Measurements from ENCODE around the gene PDE8A. TPM values are rescaled to one million over a fixed set of nuclear protein-coding genes. Genes with fewer than 3 reads are reported as not detected.

PDE8A gene
- total RNA-seq, 2 experiments from 2014 or later = 28.3 to 32.3 TPM

DNA sequence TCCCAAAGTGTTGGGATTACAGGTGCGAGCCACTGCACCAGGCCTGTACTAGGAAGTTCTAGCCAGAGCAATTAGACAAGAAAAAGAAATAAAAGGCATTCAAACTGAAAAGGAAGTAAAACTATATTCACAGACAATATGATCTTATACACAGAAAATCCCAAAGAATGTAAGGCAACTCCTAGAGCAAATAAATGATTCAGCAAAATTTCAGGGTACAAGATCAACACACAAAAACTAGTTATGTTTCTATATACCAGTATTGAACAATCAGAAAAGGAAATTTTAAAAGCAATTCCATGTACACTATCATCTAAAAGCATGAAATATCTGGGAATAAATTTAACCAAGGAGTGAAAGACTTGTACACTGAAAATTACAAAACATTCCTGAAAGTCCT, 180.6 kb downstream of the PDE8A start:
- Histone ChIP-seq H3K9me2 (ENCODE audit: insufficient read depth, low read length) (no peaks in the 10 kb centered on the region), H3K4me1 (ENCODE audit: insufficient read depth, low read length, poor library complexity, severe bottlenecking) (no peaks in the 10 kb centered on the region), H3K4me2 (ENCODE audit: low read length) (no peak overlapping the region), H2AFZ (ENCODE audit: low read length) (no peak overlapping the region), H4K20me1 (ENCODE audit: insufficient read depth, low read length) (no peaks in the 10 kb centered on the region), H3K79me2 (ENCODE audit: insufficient read depth, low read depth, low read length) (no peaks in the 10 kb centered on the region), H3K9me3 (ENCODE audit: low read length) (no peaks in the 10 kb centered on the region), H3K36me3 (ENCODE audit: insufficient read depth, low read length) (no peaks in the 10 kb centered on the region), H3K4me3 (ENCODE audit: low read depth, low read length, poor library complexity, severe bottlenecking) (no peak overlapping the region), H3K27ac (ENCODE audit: low read depth, low read length, poor library complexity, severe bottlenecking) (no peak overlapping the region)
- CTCF ChIA-PET (ENCODE audit: unreplicated experiment) = no interaction called here
- TF ChIP-seq, protein P1, sequence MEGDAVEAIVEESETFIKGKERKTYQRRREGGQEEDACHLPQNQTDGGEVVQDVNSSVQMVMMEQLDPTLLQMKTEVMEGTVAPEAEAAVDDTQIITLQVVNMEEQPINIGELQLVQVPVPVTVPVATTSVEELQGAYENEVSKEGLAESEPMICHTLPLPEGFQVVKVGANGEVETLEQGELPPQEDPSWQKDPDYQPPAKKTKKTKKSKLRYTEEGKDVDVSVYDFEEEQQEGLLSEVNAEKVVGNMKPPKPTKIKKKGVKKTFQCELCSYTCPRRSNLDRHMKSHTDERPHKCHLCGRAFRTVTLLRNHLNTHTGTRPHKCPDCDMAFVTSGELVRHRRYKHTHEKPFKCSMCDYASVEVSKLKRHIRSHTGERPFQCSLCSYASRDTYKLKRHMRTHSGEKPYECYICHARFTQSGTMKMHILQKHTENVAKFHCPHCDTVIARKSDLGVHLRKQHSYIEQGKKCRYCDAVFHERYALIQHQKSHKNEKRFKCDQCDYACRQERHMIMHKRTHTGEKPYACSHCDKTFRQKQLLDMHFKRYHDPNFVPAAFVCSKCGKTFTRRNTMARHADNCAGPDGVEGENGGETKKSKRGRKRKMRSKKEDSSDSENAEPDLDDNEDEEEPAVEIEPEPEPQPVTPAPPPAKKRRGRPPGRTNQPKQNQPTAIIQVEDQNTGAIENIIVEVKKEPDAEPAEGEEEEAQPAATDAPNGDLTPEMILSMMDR (conservative IDR thresholded peaks at IDR 0.05; ENCODE audit: low read length) = no peak
- TF ChIP-seq EZH2phosphoT487 (IDR thresholded peaks at IDR 0.05; ENCODE audit: borderline replicate concordance, low read depth, low read length) = no peak
- POLR2A ChIA-PET = interaction anchor here (0.9 kb wide), 1 partner anchor 76 kb away, joined by 3 read pairs; no protein-coding TSS in a partner anchor
- no peak for DNase-seq (ENCODE audit: low spot score)
- intact Hi-C loops (cut with micrococcal nuclease; ENCODE audit: unreplicated experiment) = loop anchor here (10.0 kb wide), 2 partner anchors 317 to 577 kb away; no protein-coding TSS in a partner anchor
- no TSS peak for BruUV-seq (replicated peaks)

DNA sequence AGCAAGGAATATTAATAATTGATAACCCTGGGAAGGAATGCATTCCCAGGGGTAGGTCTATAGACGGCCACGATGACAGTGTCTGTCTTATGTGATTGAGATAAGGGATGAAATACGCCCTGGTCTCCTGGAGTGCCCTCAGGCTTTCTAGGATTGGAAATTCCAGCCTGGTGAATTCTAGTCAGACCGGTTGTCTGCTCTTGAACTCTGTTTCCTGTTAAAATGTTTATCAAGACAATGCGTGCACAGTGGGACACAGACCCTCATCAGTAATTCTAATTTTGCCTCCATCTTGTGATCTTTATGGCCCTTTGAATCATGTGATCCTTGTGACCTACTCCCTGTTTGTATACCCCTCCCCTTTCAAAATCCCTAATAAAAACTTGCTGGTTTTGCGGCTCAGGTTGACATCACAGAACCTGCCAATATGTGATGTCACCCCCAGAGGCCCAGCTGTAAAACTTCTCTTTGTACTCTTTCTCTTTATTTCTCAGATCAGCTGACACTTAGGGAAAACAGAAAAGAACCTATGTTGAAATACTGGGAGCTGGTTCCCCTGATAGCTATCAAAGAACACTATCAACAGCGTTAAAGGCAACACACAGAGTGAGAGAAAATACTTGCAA, 183.3 kb downstream of the PDE8A start:
- no peak for TF ChIP-seq EZH2phosphoT487 (IDR thresholded peaks at IDR 0.05; ENCODE audit: borderline replicate concordance, low read depth, low read length)
- TF ChIP-seq, protein P1 (conservative IDR thresholded peaks at IDR 0.05; ENCODE audit: low read length) = no peak
- Histone ChIP-seq H3K4me1 (ENCODE audit: insufficient read depth, low read length, poor library complexity, severe bottlenecking) (no peaks in the 10 kb centered on the region), H3K9me2 (ENCODE audit: insufficient read depth, low read length) (no peaks in the 10 kb centered on the region), H3K79me2 (ENCODE audit: insufficient read depth, low read depth, low read length) (no peaks in the 10 kb centered on the region), H2AFZ (ENCODE audit: low read length) (no peak overlapping the region), H4K20me1 (ENCODE audit: insufficient read depth, low read length) (no peaks in the 10 kb centered on the region), H3K4me2 (ENCODE audit: low read length) (no peak overlapping the region), H3K27ac (ENCODE audit: low read depth, low read length, poor library complexity, severe bottlenecking) (no peak overlapping the region), H3K36me3 (ENCODE audit: insufficient read depth, low read length) (no peaks in the 10 kb centered on the region), H3K9me3 (ENCODE audit: low read length) (no peaks in the 10 kb centered on the region), H3K4me3 (ENCODE audit: low read depth, low read length, poor library complexity, severe bottlenecking) (no peak overlapping the region)
- no TSS peak for BruUV-seq (replicated peaks)
- intact Hi-C loops (cut with micrococcal nuclease; ENCODE audit: unreplicated experiment) = loop anchor here (10.0 kb wide), 2 partner anchors 320 to 580 kb away; no protein-coding TSS in a partner anchor
- DNase-seq (ENCODE audit: low spot score) = no peak
- ChIA-PET POLR2A (no interaction called here), CTCF (ENCODE audit: unreplicated experiment) (no interaction called here)

DNA sequence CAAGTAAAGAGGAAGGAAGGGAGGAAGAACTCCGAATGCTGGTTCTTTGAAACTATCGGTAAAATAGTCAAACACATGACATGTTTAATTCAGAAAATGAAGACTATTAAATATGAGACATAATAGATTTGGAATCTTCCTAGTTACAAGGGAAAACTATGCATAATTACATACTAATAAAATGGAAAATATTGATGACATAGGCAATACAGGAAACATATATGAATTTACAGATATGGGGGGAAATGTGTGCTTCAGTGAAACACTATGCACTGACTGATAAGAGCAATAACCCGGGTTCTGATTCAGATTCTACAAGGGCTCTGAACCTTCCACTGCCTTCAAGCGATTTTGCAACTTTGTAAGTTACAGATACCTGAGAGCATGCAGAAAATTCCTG, 185.9 kb downstream of the PDE8A start:
- intact Hi-C loops (cut with micrococcal nuclease; ENCODE audit: unreplicated experiment) = loop anchor here (10.0 kb wide), 2 partner anchors 323 to 583 kb away; no protein-coding TSS in a partner anchor
- Histone ChIP-seq H3K4me2 (ENCODE audit: low read length) (no peak overlapping the region), H3K9me3 (ENCODE audit: low read length) (peaks cover 12% of the 10 kb centered on the region; the same call in 1 of the 2 replicates), H3K4me1 (ENCODE audit: insufficient read depth, low read length, poor library complexity, severe bottlenecking) (no peaks in the 10 kb centered on the region), H3K79me2 (ENCODE audit: insufficient read depth, low read depth, low read length) (no peaks in the 10 kb centered on the region), H3K36me3 (ENCODE audit: insufficient read depth, low read length) (no peaks in the 10 kb centered on the region), H3K4me3 (ENCODE audit: low read depth, low read length, poor library complexity, severe bottlenecking) (no peak overlapping the region), H3K27ac (ENCODE audit: low read depth, low read length, poor library complexity, severe bottlenecking) (no peak overlapping the region), H2AFZ (ENCODE audit: low read length) (no peak overlapping the region), H4K20me1 (ENCODE audit: insufficient read depth, low read length) (no peaks in the 10 kb centered on the region), H3K9me2 (ENCODE audit: insufficient read depth, low read length) (no peaks in the 10 kb centered on the region)
- TF ChIP-seq EZH2phosphoT487 (IDR thresholded peaks at IDR 0.05; ENCODE audit: borderline replicate concordance, low read depth, low read length) = no peak
- TF ChIP-seq, protein P1 (conservative IDR thresholded peaks at IDR 0.05; ENCODE audit: low read length) = no peak
- no peak for DNase-seq (ENCODE audit: low spot score)
- BruUV-seq (replicated peaks) = no TSS peak
- ChIA-PET CTCF (ENCODE audit: unreplicated experiment) (no interaction called here), POLR2A (no interaction called here)
